Peyer's patch (tissue), 4 donors: ENCODE data around the gene MYOZ3. TPM values are rescaled to one million over a fixed set of nuclear protein-coding genes. Genes with fewer than 3 reads are reported as not detected.

ENCODE experiments used
- DNase-seq, 3 donors: peaks; one replicate each; pipeline ENCODE4 v3.0.0-alpha.2; 2017 to 2019
- H3K27ac ChIP-seq, 4 donors: fragments of 200-600 bp; sonication (generic); one replicate each; pipeline ENCODE4 v1.5.1; 2016 to 2019
- H3K27me3 ChIP-seq, 2 donors: fragments of 200-600 bp; sonication (generic); one replicate each; pipeline ENCODE4 v1.5.1; 2019
- H3K36me3 ChIP-seq, 3 donors: fragments of 200-600 bp; sonication (generic); one replicate each; pipeline ENCODE4 v1.5.1; 2016 to 2019
- H3K4me1 ChIP-seq, 4 donors: fragments of 200-600 bp; sonication (generic); one replicate each; pipeline ENCODE4 v1.5.1; 2016 to 2019
- H3K4me3 ChIP-seq, 4 donors: fragments of 200-600 bp; sonication (generic); 1 replicate in 3 of 4; 2 replicates in 1 of 4; pipeline ENCODE4 v1.5.1; 2016 to 2019; ENCODE audit warnings: mild to moderate bottlenecking in 1 of 4
- H3K9me3 ChIP-seq, 4 donors: fragments of 200-600 bp; sonication (generic); one replicate each; pipeline ENCODE4 v1.5.1; 2016 to 2019; ENCODE audit warnings: mild to moderate bottlenecking in 1 of 4
- CTCF ChIP-seq, 6 experiments: fragments of 450-650 bp in 4 of 6; fragments of 200-600 bp in 2 of 6; sonication (generic) in 1 of 6; IDR thresholded peaks; one replicate each; pipeline ENCODE4 v1.5.1; 2017 to 2019; ENCODE audit warnings: antibody characterized with exemption in 6 of 6, mild to moderate bottlenecking in 3 of 6, moderate library complexity in 1 of 6
- POLR2A ChIP-seq, 2 donors: fragments of 450-650 bp; IDR thresholded peaks; one replicate each; pipeline ENCODE4 v1.5.1; 2017; ENCODE audit warnings: antibody characterized with exemption in 2 of 2, mild to moderate bottlenecking in 2 of 2, moderate library complexity in 2 of 2
- total RNA-seq, 4 donors: library from RNA; depleted of rRNA; stranded (reverse); fragments of >200 nt; gene quantifications; one replicate each; pipeline ENCODE4 v1.1.0, GENCODE V29; 2016

MYOZ3 gene
- total RNA-seq, 4 donors from 2014 or later = 0.54 TPM; not detected in 3

GRCh38 chr5:150641824-150642566 lies 19.1 kb upstream of the MYOZ3 start:
- Histone ChIP-seq H3K4me3 (no peak overlapping the region), H3K9me3 (no peaks in the 10 kb centered on the region), H3K4me1 (peaks cover 0 to 58% (median 0%) of the 10 kb centered on the region in 4 donors), H3K27ac (peak overlapping the region; percentile 68 to 83 (median 79)), H3K27me3 (no peaks in the 10 kb centered on the region), H3K36me3 (no peaks in the 10 kb centered on the region)
- DNase-seq = no peak
- TF ChIP-seq POLR2A (IDR thresholded peaks at IDR 0.05) = no peak
- TF ChIP-seq CTCF (IDR thresholded peaks at IDR 0.05) = no peak

DNA sequence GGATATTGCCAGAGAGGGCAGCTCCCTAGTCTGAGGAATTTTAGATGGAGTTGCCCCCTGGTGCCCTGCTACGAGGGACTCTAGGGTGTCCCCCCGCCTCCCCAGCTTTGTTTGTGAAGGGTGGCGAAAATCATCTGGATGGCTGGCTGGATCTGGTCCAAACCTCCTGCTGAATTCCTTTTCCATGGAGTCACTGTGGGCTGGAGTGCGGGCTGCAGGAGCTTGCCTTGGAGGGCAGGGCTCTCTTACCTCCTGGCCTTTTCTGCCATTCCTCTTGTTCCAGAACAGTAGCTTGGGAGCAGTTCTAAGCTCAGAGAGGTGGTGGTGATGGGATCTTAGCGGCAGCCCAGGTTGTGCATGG lies 18.5 kb upstream of the MYOZ3 start:
- TF ChIP-seq POLR2A (IDR thresholded peaks at IDR 0.05) (no peak), CTCF (IDR thresholded peaks at IDR 0.05) (no peak)
- Histone ChIP-seq H3K4me3 (no peak overlapping the region), H3K36me3 (no peaks in the 10 kb centered on the region), H3K9me3 (no peaks in the 10 kb centered on the region), H3K27ac (peak overlapping the region; percentile 68 to 83 (median 79)), H3K4me1 (peaks cover 0 to 58% (median 0%) of the 10 kb centered on the region in 4 donors), H3K27me3 (no peaks in the 10 kb centered on the region)
- peak in 1 of 3 donors; percentile 69 for DNase-seq

DNA sequence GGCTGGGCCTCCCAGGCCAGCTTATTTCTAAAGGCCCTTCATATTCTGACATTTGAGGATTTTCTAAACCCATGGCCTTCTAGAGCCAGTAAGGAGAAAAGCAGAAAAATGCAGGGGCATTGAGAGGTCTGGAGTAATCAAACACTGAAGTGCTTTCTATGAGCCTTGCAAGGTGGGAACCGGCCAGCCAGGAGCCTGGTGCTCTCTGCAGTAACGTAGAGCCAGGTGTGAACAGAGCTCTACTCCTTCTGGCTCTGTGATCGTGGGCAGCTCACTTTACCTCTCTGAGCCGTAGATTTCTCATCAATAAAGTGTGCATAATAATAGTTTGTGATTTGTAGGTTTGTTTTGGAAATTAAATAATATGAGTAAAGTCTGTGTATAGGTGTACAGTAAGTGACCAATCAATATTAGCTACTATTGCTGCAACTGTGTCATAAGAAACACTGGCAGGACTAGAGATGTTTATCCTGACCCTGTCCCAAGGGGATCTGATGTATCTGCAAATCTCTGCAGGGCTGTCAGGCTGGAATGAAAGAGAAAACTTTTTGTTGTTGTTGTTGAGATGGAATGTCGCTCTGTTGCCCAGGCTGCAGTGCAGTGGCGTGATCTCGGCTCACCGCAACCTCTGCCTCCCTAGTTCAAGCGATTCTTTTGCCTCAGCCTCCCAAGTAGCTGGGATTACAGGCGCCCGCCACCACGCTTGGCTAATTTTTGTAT lies 17.9 kb upstream of the MYOZ3 start:
- DNase-seq = no peak
- Histone ChIP-seq H3K4me3 (no peak overlapping the region), H3K27ac (peak overlapping the region in 3 of 4 donors; percentile 68 to 83 (median 83)), H3K9me3 (no peaks in the 10 kb centered on the region), H3K36me3 (peaks cover 0 to 5% (median 0%) of the 10 kb centered on the region in 3 donors), H3K4me1 (peaks cover 0 to 58% (median 0%) of the 10 kb centered on the region in 4 donors), H3K27me3 (no peaks in the 10 kb centered on the region)
- no peak for TF ChIP-seq POLR2A (IDR thresholded peaks at IDR 0.05)
- no peak for TF ChIP-seq CTCF (IDR thresholded peaks at IDR 0.05)

- no peak overlapping the region for H3K4me3 ChIP-seq
- H3K36me3 ChIP-seq = peaks cover 0 to 14% (median 0%) of the 10 kb centered on the region in 3 donors
- H3K9me3 ChIP-seq = no peaks in the 10 kb centered on the region
- DNase-seq = peak in 1 of 3 donors; percentile 4
- H3K4me1 ChIP-seq = peaks cover 0 to 53% (median 0%) of the 10 kb centered on the region in 4 donors
- peak overlapping the region in 3 of 4 donors; percentile 50 to 83 (median 68) for H3K27ac ChIP-seq
- TF ChIP-seq CTCF (IDR thresholded peaks at IDR 0.05) = no peak
- TF ChIP-seq POLR2A (IDR thresholded peaks at IDR 0.05) = no peak
- H3K27me3 ChIP-seq = no peaks in the 10 kb centered on the region
These were observed 17.0 kb upstream of the MYOZ3 start for GRCh38 chr5:150644058-150644457.

GRCh38 chr5:150644514-150644913 lies 16.5 kb upstream of the MYOZ3 start:
- Histone ChIP-seq H3K36me3 (peaks cover 0 to 18% (median 0%) of the 10 kb centered on the region in 3 donors), H3K27ac (peak overlapping the region in 3 of 4 donors; percentile 50 to 83 (median 51)), H3K4me1 (peaks cover 0 to 49% (median 0%) of the 10 kb centered on the region in 4 donors)

More at GRCh38 chr5:150644514-150644913, 16.5 kb upstream of the MYOZ3 start:
- TF ChIP-seq CTCF (IDR thresholded peaks at IDR 0.05) (no peak), POLR2A (IDR thresholded peaks at IDR 0.05) (no peak)
- no peak overlapping the region for H3K4me3 ChIP-seq
- no peaks in the 10 kb centered on the region for H3K9me3 ChIP-seq
- peak in 1 of 3 donors; percentile 22 for DNase-seq
- no peaks in the 10 kb centered on the region for H3K27me3 ChIP-seq
